HEK293T (cell line): Measurements from ENCODE around the gene C1QL3.

Experiments
- CTCF ChIA-PET: fragments of 350-600 bp; formaldehyde crosslinking; extraction: SDS; loops from one replicate; lab custom pipeline; 2021; ENCODE audit warnings: antibody characterized with exemption, inconsistent platforms; lab: Yijun Ruan, JAX
- POLR2A ChIA-PET: fragments of 350-600 bp; formaldehyde crosslinking; extraction: SDS; loops from one replicate; lab custom pipeline; 2020; ENCODE audit warnings: antibody characterized with exemption, inconsistent platforms; lab: Yijun Ruan, JAX
- DNase-seq: peaks from one replicate; pipeline ENCODE4 v3.0.0; 2012; ENCODE audit warnings: mixed read lengths; ENCODE audit errors: extremely low spot score
- ARNT ChIP-seq: fragments of 450-650 bp; IDR thresholded peaks from 2 replicates; pipeline ENCODE4 v1.6.1; 2017; ENCODE audit warnings: mild to moderate bottlenecking
- BHLHE40 ChIP-seq: fragments of 450-650 bp; IDR thresholded peaks from 2 replicates; pipeline ENCODE4 v1.6.1; 2016; ENCODE audit warnings: mild to moderate bottlenecking, moderate library complexity, borderline replicate concordance
- CTBP1 ChIP-seq: fragments of 450-650 bp; IDR thresholded peaks from 2 replicates; pipeline ENCODE4 v1.6.1; 2016; ENCODE audit warnings: borderline replicate concordance
- ELF4 ChIP-seq: fragments of 450-650 bp; IDR thresholded peaks from 2 replicates; pipeline ENCODE4 v1.6.1; 2017; ENCODE audit warnings: antibody characterized with exemption
- FOXA1 ChIP-seq: fragments of 450-650 bp; IDR thresholded peaks from 2 replicates; pipeline ENCODE4 v1.6.1; 2016; ENCODE audit warnings: mild to moderate bottlenecking
- FOXK2 ChIP-seq: fragments of 450-650 bp; IDR thresholded peaks from 2 replicates; pipeline ENCODE4 v1.6.1; 2016; ENCODE audit warnings: mild to moderate bottlenecking
- FOXM1 ChIP-seq: fragments of 450-650 bp; IDR thresholded peaks from 2 replicates; pipeline ENCODE4 v1.6.1; 2017; ENCODE audit warnings: mild to moderate bottlenecking, borderline replicate concordance
- HDGF ChIP-seq: fragments of 450-650 bp; IDR thresholded peaks from 2 replicates; pipeline ENCODE4 v1.6.1; 2017; ENCODE audit warnings: antibody characterized with exemption, borderline replicate concordance
- L3MBTL2 ChIP-seq: fragments of 450-650 bp; conservative IDR thresholded peaks from 2 replicates; pipeline ENCODE4 v1.6.1; 2016; ENCODE audit warnings: mild to moderate bottlenecking
- LEF1 ChIP-seq: fragments of 450-650 bp; IDR thresholded peaks from 2 replicates; pipeline ENCODE4 v1.6.1; 2017; ENCODE audit warnings: mild to moderate bottlenecking, borderline replicate concordance
- NFRKB ChIP-seq: fragments of 450-650 bp; IDR thresholded peaks from 2 replicates; pipeline ENCODE4 v1.6.1; 2016; ENCODE audit warnings: mild to moderate bottlenecking, moderate library complexity
- SP1 ChIP-seq: fragments of 450-650 bp; IDR thresholded peaks from 2 replicates; pipeline ENCODE4 v1.6.1; 2017
- SUZ12 ChIP-seq: fragments of 450-650 bp; IDR thresholded peaks from 2 replicates; pipeline ENCODE4 v1.6.1; 2016; ENCODE audit warnings: mild to moderate bottlenecking
- TARDBP ChIP-seq: fragments of 450-650 bp; IDR thresholded peaks from 2 replicates; pipeline ENCODE4 v1.6.1; 2016
- ZNF384 ChIP-seq: fragments of 450-650 bp; IDR thresholded peaks from 2 replicates; pipeline ENCODE4 v1.6.1; 2016
- TF ChIP-seq, protein P1 (sequence below): fragments of 450-650 bp; IDR thresholded peaks from 2 replicates; pipeline ENCODE4 v1.6.1; 2016

Gene C1QL3

DNA sequence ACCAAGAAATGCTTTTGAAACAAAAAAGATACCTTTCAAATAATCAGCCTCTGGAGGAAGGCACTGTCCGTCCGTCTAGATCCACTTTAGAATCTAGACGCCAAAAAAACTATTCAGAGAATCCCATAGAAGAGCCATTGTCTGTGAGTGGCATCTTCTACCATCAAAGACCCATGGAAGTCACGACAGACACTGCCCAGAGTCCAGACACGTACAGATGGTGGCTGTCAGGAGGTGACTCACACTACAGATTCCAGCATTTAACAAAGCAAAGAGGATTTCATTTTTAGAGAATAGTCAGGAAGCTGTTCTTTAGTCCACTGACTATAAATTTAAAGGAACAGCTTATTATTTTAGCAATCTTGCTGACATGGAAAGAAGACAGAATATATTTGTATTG, 11.7 kb downstream of the C1QL3 start:
- ChIA-PET CTCF (no interaction called here), POLR2A (no interaction called here)
- no peak for TF ChIP-seq TARDBP
- no peak for TF ChIP-seq FOXA1
- no peak for TF ChIP-seq NFRKB
- TF ChIP-seq FOXK2, result no peak
- TF ChIP-seq ARNT, result no peak
- TF ChIP-seq FOXM1, result no peak
- no peak for TF ChIP-seq ELF4
- TF ChIP-seq SUZ12, result no peak
- TF ChIP-seq LEF1, result no peak
- no peak for TF ChIP-seq HDGF
- no peak for TF ChIP-seq SP1
- TF ChIP-seq BHLHE40, result no peak
- DNase-seq, result no peak

GRCh38 chr10:16505161-16505560, 16.5 kb downstream of the C1QL3 start:
- ChIA-PET POLR2A (interaction anchor here (1.1 kb wide), 1 partner anchor 64 kb away, joined by 3 read pairs; no protein-coding TSS in a partner anchor), CTCF (no interaction called here)
- DNase-seq, result no peak
- TF ChIP-seq FOXA1, result no peak
- TF ChIP-seq, protein P1, sequence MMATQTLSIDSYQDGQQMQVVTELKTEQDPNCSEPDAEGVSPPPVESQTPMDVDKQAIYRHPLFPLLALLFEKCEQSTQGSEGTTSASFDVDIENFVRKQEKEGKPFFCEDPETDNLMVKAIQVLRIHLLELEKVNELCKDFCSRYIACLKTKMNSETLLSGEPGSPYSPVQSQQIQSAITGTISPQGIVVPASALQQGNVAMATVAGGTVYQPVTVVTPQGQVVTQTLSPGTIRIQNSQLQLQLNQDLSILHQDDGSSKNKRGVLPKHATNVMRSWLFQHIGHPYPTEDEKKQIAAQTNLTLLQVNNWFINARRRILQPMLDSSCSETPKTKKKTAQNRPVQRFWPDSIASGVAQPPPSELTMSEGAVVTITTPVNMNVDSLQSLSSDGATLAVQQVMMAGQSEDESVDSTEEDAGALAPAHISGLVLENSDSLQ, result no peak
- TF ChIP-seq SUZ12, result no peak
- TF ChIP-seq LEF1, result no peak

DNA sequence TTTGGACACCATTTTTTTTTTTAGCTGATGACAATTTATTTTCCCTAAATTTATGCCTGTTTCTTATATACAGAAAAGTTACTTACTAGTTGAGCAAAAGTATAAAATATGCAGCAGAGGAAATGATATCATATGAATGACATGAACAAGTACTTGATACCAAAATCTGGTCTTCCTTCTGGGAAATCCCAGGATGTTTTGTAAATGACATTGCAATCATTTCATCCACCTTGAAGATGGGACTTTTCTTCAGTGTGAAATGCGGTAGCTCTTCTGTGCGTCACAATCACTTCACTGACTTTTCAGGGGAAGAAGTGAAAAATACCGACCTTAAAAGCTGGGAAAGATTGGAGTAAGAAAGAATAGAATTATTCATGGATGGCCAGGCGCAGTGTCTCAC, 23.8 kb downstream of the C1QL3 start:
- ChIA-PET CTCF (no interaction called here), POLR2A (no interaction called here)
- TF ChIP-seq, protein P1, result no peak
- TF ChIP-seq L3MBTL2 (no peak), FOXM1 (no peak), ARNT (no peak), BHLHE40 (no peak), HDGF (no peak), LEF1 (no peak), SUZ12 (no peak), FOXA1 (no peak), ELF4 (no peak), ZNF384 (no peak), FOXK2 (no peak), NFRKB (no peak), TARDBP (no peak), SP1 (no peak), CTBP1 (no peak)
- no peak for DNase-seq

DNA sequence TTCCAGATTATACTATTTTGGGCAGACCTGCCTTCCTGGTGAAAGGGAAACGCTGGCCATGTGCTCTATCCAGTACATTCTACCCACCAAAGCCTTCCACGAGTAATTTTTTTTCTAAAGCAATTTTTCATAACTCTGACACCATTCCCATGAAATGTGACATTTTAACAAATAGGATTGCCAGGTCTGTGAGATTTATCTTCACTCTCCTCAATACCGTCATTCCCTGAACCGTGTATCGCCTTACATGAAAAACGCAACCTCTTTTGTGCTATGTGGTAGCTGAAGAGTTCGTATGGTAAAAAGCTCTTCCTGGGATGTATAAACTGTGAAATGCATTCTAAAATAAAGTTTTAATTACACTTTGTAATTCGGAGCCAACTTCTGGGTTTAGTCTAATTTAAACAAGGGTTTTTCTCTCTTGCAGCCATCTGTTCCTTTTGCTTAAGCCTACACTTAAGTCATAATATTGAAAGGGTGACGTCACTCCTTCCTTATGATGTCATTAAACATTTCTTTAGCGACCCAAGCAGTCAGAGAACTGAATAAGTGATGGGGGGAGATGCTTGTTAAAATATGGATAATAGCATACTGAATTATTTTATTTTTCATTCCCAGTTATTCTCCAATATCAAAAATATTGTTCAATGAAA, 27.7 kb downstream of the C1QL3 start:
- CTCF ChIA-PET, result no interaction called here
- no peak for DNase-seq
- TF ChIP-seq FOXM1 (no peak), ELF4 (no peak), CTBP1 (no peak), FOXA1 (no peak), SUZ12 (no peak), L3MBTL2 (no peak), ZNF384 (no peak), NFRKB (no peak), FOXK2 (no peak), TARDBP (no peak)
- TF ChIP-seq, protein P1, result no peak
- POLR2A ChIA-PET, result no interaction called here

DNA sequence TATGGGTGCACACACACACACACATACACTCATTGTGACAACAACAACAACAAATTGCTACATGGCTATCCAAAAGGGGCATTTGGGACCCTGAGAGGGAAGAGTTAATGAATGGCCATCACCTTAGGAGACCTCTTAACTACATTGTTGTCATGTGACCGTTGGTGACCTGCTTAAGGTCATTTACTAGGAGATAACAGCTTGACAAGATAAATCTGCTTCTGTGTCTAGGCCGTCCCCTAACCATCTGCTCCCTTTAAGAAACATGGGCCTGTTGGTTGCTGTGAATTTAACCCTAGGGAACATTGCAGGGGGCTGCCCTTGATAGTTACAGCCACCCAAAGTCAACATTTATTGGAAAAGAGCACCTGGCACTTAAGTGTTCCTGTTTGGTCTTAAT, 29.7 kb downstream of the C1QL3 start:
- POLR2A ChIA-PET, result no interaction called here
- TF ChIP-seq ARNT, result no peak
- TF ChIP-seq ZNF384, result no peak
- no peak for TF ChIP-seq FOXK2
- TF ChIP-seq CTBP1, result no peak
- no peak for TF ChIP-seq SP1
- no peak for TF ChIP-seq LEF1
- DNase-seq, result no peak
- CTCF ChIA-PET, result no interaction called here

DNA sequence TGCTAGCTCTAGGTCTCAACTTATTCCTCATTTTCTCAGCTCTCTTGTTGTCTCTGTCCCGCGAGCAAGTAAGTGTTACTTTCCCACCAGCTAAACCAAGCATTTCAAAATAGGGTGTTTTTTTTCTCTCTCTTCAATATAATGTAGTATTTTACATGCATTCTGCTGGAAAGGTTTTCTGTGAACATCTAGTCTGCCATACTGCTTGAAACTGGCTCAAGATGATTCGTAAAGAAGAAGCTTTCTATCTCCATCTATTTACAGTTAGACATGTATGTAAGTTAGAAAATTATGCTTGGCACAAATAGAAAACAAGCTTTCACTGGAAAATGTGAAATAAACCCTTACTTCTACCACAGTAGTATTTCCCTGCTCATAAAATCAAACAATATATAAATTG, 31.2 kb downstream of the C1QL3 start:
- CTCF ChIA-PET, result no interaction called here
- POLR2A ChIA-PET, result no interaction called here
- TF ChIP-seq, protein P1, result no peak
- TF ChIP-seq ZNF384 (no peak), SUZ12 (no peak), SP1 (no peak), CTBP1 (no peak), FOXM1 (no peak)
- DNase-seq, result no peak
